ENCODE results near the gene TMX1. TPM values are rescaled to one million over a fixed set of nuclear protein-coding genes. Genes with fewer than 3 reads are reported as not detected.
"Not testable (repeated sequence)": the region's sequence is repeated elsewhere in the genome, so short reads cannot be mapped to it uniquely, and the experiment has no call there.

Gene TMX1
- polyA plus RNA-seq, 1 experiment: 29.5 TPM

DNA sequence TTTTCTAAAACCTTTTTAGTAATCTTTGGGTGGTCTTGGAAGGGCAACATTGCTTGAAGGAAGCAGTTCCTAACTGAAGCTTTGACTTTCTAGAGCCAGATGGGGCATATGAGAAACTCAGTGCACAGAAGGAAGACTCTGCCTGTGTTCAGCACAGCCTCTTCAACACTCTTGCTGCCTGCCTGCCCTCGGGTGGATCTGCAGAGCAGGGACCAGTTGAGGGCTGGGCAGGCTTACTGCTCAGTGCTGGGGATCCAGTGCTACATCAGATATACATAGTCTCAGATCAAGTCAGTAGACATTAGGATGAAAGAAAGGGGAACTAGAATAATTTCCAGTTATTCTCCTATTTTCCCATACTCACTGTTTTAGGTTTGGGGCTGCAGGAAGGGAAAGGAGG is 29.5 kb upstream of the TMX1 start:
- TF ChIP-seq CTCF (IDR thresholded peaks at IDR 0.05; ENCODE audit: low read depth, low read length): no peak
- Histone ChIP-seq H3K9me3 (ENCODE audit: control insufficient read depth, insufficient read depth, low read length) (no peaks in the 10 kb centered on the region), H3K4me3 (ENCODE audit: low read depth, low read length) (no peak overlapping the region), H3K27me3 (ENCODE audit: control insufficient read depth, insufficient read depth, low read length) (peaks cover 29% of the 10 kb centered on the region), H3K27ac (ENCODE audit: low read depth, low read length) (no peak overlapping the region)
- POLR2A ChIA-PET: interaction anchor here (0.6 kb wide), 1 partner anchor 993 kb away, joined by 3 read pairs; no protein-coding TSS in a partner anchor
- DNase-seq (ENCODE audit: low read depth, low spot score): no peak
- CTCF ChIA-PET: interaction anchor here (1.0 kb wide), 1 partner anchor 9 kb away, joined by 3 read pairs; no protein-coding TSS in a partner anchor

GRCh38 chr14:51211149-51211548 is 28.9 kb upstream of the TMX1 start:
- POLR2A ChIA-PET: interaction anchor here (0.6 kb wide), 1 partner anchor 992 kb away, joined by 3 read pairs; no protein-coding TSS in a partner anchor
- Histone ChIP-seq H3K27ac (ENCODE audit: low read depth, low read length) (no peak overlapping the region), H3K27me3 (ENCODE audit: control insufficient read depth, insufficient read depth, low read length) (peaks cover 29% of the 10 kb centered on the region), H3K9me3 (ENCODE audit: control insufficient read depth, insufficient read depth, low read length) (no peaks in the 10 kb centered on the region), H3K4me3 (ENCODE audit: low read depth, low read length) (no peak overlapping the region)
- DNase-seq (ENCODE audit: low read depth, low spot score): no peak
- TF ChIP-seq CTCF (IDR thresholded peaks at IDR 0.05; ENCODE audit: low read depth, low read length): no peak
- CTCF ChIA-PET: interaction anchor here (1.0 kb wide), 1 partner anchor 8 kb away, joined by 3 read pairs; no protein-coding TSS in a partner anchor

DNA sequence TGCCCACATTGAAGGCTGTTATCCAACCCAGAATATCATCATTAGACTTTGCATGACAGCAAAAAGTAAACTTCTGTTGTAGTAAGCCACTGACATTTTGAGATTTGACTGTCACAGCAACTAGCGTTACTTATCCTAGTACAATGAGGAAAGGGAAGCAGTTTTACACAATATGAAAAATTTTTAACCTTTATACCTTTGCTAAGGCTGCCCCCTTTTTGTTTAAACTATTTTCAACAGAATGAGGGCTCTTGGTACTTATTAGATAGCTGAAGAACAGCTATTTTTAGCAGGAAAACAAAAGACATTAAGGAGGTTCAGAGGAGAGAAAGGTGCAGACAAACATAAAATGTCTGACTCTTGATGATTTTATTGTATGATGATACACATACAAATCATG is 23.4 kb upstream of the TMX1 start:
- ChIA-PET POLR2A (no interaction called here), CTCF (no interaction called here)
- no peak overlapping the region for H3K27ac ChIP-seq (ENCODE audit: low read depth, low read length)
- no peaks in the 10 kb centered on the region for H3K9me3 ChIP-seq (ENCODE audit: control insufficient read depth, insufficient read depth, low read length)
- no peak for DNase-seq (ENCODE audit: low read depth, low spot score)
- H3K27me3 ChIP-seq (ENCODE audit: control insufficient read depth, insufficient read depth, low read length): peaks cover 8% of the 10 kb centered on the region
- no peak overlapping the region for H3K4me3 ChIP-seq (ENCODE audit: low read depth, low read length)
- no peak for TF ChIP-seq CTCF (IDR thresholded peaks at IDR 0.05; ENCODE audit: low read depth, low read length)

- no peaks in the 10 kb centered on the region for H3K27me3 ChIP-seq (ENCODE audit: control insufficient read depth, insufficient read depth, low read length)
- ChIA-PET POLR2A (no interaction called here), CTCF (interaction anchor here (0.6 to 2.7 kb wide), 14 partner anchors 9 to 560 kb away, joined by 3 to 36 read pairs (median 4); no protein-coding TSS in a partner anchor)
- peaks cover 7% of the 10 kb centered on the region; the same call in 1 of the 2 replicates for H3K9me3 ChIP-seq (ENCODE audit: control insufficient read depth, insufficient read depth, low read length)
- H3K27ac ChIP-seq (ENCODE audit: low read depth, low read length): no peak overlapping the region
- no peak overlapping the region for H3K4me3 ChIP-seq (ENCODE audit: low read depth, low read length)
- TF ChIP-seq CTCF (IDR thresholded peaks at IDR 0.05; ENCODE audit: low read depth, low read length): peak; percentile 75
- no peak for DNase-seq (ENCODE audit: low read depth, low spot score)
Measured at GRCh38 chr14:51219473-51220448, 20.3 kb upstream of the TMX1 start.

DNA sequence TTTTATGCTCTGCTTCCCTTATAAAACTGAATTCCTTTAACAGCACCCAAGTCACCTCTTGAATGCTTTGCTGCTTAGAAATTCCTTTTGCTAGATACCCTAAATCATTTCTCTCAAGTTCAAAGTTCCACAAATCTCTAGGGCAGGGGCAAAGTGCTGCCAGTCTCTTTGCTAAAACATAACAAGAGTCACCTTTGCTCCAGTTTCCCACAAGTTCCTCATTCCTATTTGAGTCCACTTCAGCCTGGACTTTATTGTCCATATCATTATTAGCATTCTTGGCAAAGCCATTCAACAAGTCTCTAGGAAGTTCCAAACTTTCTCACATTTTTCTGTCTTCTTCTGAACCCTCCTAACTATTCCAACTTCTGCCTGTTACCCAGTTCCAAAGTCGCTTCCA is 16.6 kb upstream of the TMX1 start:
- H3K9me3 ChIP-seq (ENCODE audit: control insufficient read depth, insufficient read depth, low read length); H3K27me3 ChIP-seq (ENCODE audit: control insufficient read depth, insufficient read depth, low read length); H3K4me3 ChIP-seq (ENCODE audit: low read depth, low read length); POLR2A ChIA-PET; CTCF ChIA-PET; DNase-seq (ENCODE audit: low read depth, low spot score); H3K27ac ChIP-seq (ENCODE audit: low read depth, low read length): not testable (repeated sequence)
